Measurements from ENCODE around the gene RFFL.

RFFL gene

GRCh38 chr17:34998205-34998604, 65.3 kb downstream of the RFFL start:
- Histone ChIP-seq H3K9ac (ENCODE audit: low read depth, low read length) (no peak overlapping the region), H3K9me3 (ENCODE audit: insufficient read depth, low read depth, low read length) (no peaks in the 10 kb centered on the region), H3K27me3 (ENCODE audit: insufficient read depth, low read length) (no peaks in the 10 kb centered on the region), H3K4me1 (ENCODE audit: insufficient read depth, low read length) (no peaks in the 10 kb centered on the region), H3K36me3 (ENCODE audit: insufficient read depth, low read depth, low read length) (peaks cover 99% of the 10 kb centered on the region), H3K4me3 (ENCODE audit: low read length) (no peak overlapping the region), H3K27ac (ENCODE audit: low read length) (no peak overlapping the region)

- Histone ChIP-seq H3K27ac (ENCODE audit: low read length) (no peak overlapping the region), H3K9ac (ENCODE audit: low read depth, low read length) (no peak overlapping the region), H3K9me3 (ENCODE audit: insufficient read depth, low read depth, low read length) (no peaks in the 10 kb centered on the region), H3K4me1 (ENCODE audit: insufficient read depth, low read length) (no peaks in the 10 kb centered on the region), H3K36me3 (ENCODE audit: insufficient read depth, low read depth, low read length) (peaks cover 99% of the 10 kb centered on the region), H3K27me3 (ENCODE audit: insufficient read depth, low read length) (no peaks in the 10 kb centered on the region), H3K4me3 (ENCODE audit: low read length) (no peak overlapping the region)
Observed at GRCh38 chr17:34997355-34997862, 66.1 kb downstream of the RFFL start.

GRCh38 chr17:34996422-34997285, 66.9 kb downstream of the RFFL start:
- H3K9me3 ChIP-seq (ENCODE audit: insufficient read depth, low read depth, low read length), result no peaks in the 10 kb centered on the region
- peaks cover 99% of the 10 kb centered on the region for H3K36me3 ChIP-seq (ENCODE audit: insufficient read depth, low read depth, low read length)
- H3K9ac ChIP-seq (ENCODE audit: low read depth, low read length), result no peak overlapping the region
- H3K4me1 ChIP-seq (ENCODE audit: insufficient read depth, low read length), result no peaks in the 10 kb centered on the region
- H3K27me3 ChIP-seq (ENCODE audit: insufficient read depth, low read length), result no peaks in the 10 kb centered on the region
- no peak overlapping the region for H3K27ac ChIP-seq (ENCODE audit: low read length)
- no peak overlapping the region for H3K4me3 ChIP-seq (ENCODE audit: low read length)

- Histone ChIP-seq H3K4me1 (ENCODE audit: insufficient read depth, low read length) (no peaks in the 10 kb centered on the region), H3K27ac (ENCODE audit: low read length) (no peak overlapping the region), H3K9ac (ENCODE audit: low read depth, low read length) (no peak overlapping the region), H3K9me3 (ENCODE audit: insufficient read depth, low read depth, low read length) (no peaks in the 10 kb centered on the region), H3K4me3 (ENCODE audit: low read length) (no peak overlapping the region), H3K36me3 (ENCODE audit: insufficient read depth, low read depth, low read length) (peaks cover 100% of the 10 kb centered on the region), H3K27me3 (ENCODE audit: insufficient read depth, low read length) (no peaks in the 10 kb centered on the region)
Observed at GRCh38 chr17:34993031-34993430, 70.5 kb downstream of the RFFL start.

GRCh38 chr17:34991606-34992005, 71.9 kb downstream of the RFFL start:
- H3K9ac ChIP-seq (ENCODE audit: low read depth, low read length), result no peak overlapping the region
- peaks cover 97% of the 10 kb centered on the region for H3K36me3 ChIP-seq (ENCODE audit: insufficient read depth, low read depth, low read length)
- H3K4me3 ChIP-seq (ENCODE audit: low read length), result no peak overlapping the region
- no peak overlapping the region for H3K27ac ChIP-seq (ENCODE audit: low read length)
- no peaks in the 10 kb centered on the region for H3K4me1 ChIP-seq (ENCODE audit: insufficient read depth, low read length)
- no peaks in the 10 kb centered on the region for H3K9me3 ChIP-seq (ENCODE audit: insufficient read depth, low read depth, low read length)
- no peaks in the 10 kb centered on the region for H3K27me3 ChIP-seq (ENCODE audit: insufficient read depth, low read length)

GRCh38 chr17:34990921-34991365, 72.6 kb downstream of the RFFL start:
- Histone ChIP-seq H3K4me3 (ENCODE audit: low read length) (no peak overlapping the region), H3K27ac (ENCODE audit: low read length) (no peak overlapping the region), H3K4me1 (ENCODE audit: insufficient read depth, low read length) (no peaks in the 10 kb centered on the region), H3K9ac (ENCODE audit: low read depth, low read length) (no peak overlapping the region), H3K27me3 (ENCODE audit: insufficient read depth, low read length) (no peaks in the 10 kb centered on the region), H3K36me3 (ENCODE audit: insufficient read depth, low read depth, low read length) (peaks cover 97% of the 10 kb centered on the region), H3K9me3 (ENCODE audit: insufficient read depth, low read depth, low read length) (no peaks in the 10 kb centered on the region)

GRCh38 chr17:34989473-34989872, 74.0 kb downstream of the RFFL start:
- no peaks in the 10 kb centered on the region for H3K27me3 ChIP-seq (ENCODE audit: insufficient read depth, low read length)
- no peak overlapping the region for H3K4me3 ChIP-seq (ENCODE audit: low read length)
- H3K4me1 ChIP-seq (ENCODE audit: insufficient read depth, low read length), result no peaks in the 10 kb centered on the region
- H3K27ac ChIP-seq (ENCODE audit: low read length), result no peak overlapping the region
- H3K36me3 ChIP-seq (ENCODE audit: insufficient read depth, low read depth, low read length), result peaks cover 97% of the 10 kb centered on the region
- H3K9me3 ChIP-seq (ENCODE audit: insufficient read depth, low read depth, low read length), result no peaks in the 10 kb centered on the region
- no peak overlapping the region for H3K9ac ChIP-seq (ENCODE audit: low read depth, low read length)

GRCh38 chr17:34988644-34989043, 74.9 kb downstream of the RFFL start:
- Histone ChIP-seq H3K36me3 (ENCODE audit: insufficient read depth, low read depth, low read length) (peaks cover 97% of the 10 kb centered on the region), H3K27ac (ENCODE audit: low read length) (no peak overlapping the region), H3K4me1 (ENCODE audit: insufficient read depth, low read length) (no peaks in the 10 kb centered on the region)

GRCh38 chr17:34987232-34987631, 76.3 kb downstream of the RFFL start:
- Histone ChIP-seq H3K4me3 (ENCODE audit: low read length) (no peak overlapping the region), H3K27me3 (ENCODE audit: insufficient read depth, low read length) (no peaks in the 10 kb centered on the region), H3K9me3 (ENCODE audit: insufficient read depth, low read depth, low read length) (no peaks in the 10 kb centered on the region), H3K4me1 (ENCODE audit: insufficient read depth, low read length) (no peaks in the 10 kb centered on the region), H3K9ac (ENCODE audit: low read depth, low read length) (no peak overlapping the region), H3K27ac (ENCODE audit: low read length) (no peak overlapping the region), H3K36me3 (ENCODE audit: insufficient read depth, low read depth, low read length) (peaks cover 92% of the 10 kb centered on the region)

More at GRCh38 chr17:34988644-34989043, 74.9 kb downstream of the RFFL start:
- H3K9me3 ChIP-seq (ENCODE audit: insufficient read depth, low read depth, low read length), result no peaks in the 10 kb centered on the region
- H3K4me3 ChIP-seq (ENCODE audit: low read length), result no peak overlapping the region
- no peak overlapping the region for H3K9ac ChIP-seq (ENCODE audit: low read depth, low read length)
- no peaks in the 10 kb centered on the region for H3K27me3 ChIP-seq (ENCODE audit: insufficient read depth, low read length)

- Histone ChIP-seq H3K27me3 (ENCODE audit: insufficient read depth, low read length) (no peaks in the 10 kb centered on the region), H3K36me3 (ENCODE audit: insufficient read depth, low read depth, low read length) (peaks cover 39% of the 10 kb centered on the region), H3K9me3 (ENCODE audit: insufficient read depth, low read depth, low read length) (no peaks in the 10 kb centered on the region), H3K4me3 (ENCODE audit: low read length) (peak overlapping the region; percentile 82), H3K4me1 (ENCODE audit: insufficient read depth, low read length) (peaks cover 8% of the 10 kb centered on the region; the same call in 1 of the 2 replicates), H3K27ac (ENCODE audit: low read length) (peak overlapping the region; percentile 93), H3K9ac (ENCODE audit: low read depth, low read length) (peak overlapping the region; percentile 93)
Observed at GRCh38 chr17:34981538-34982241, 81.8 kb downstream of the RFFL start.

- peak overlapping the region; percentile 82 for H3K4me3 ChIP-seq (ENCODE audit: low read length)
- no peaks in the 10 kb centered on the region for H3K27me3 ChIP-seq (ENCODE audit: insufficient read depth, low read length)
- peaks cover 8% of the 10 kb centered on the region; the same call in 1 of the 2 replicates for H3K4me1 ChIP-seq (ENCODE audit: insufficient read depth, low read length)
- peaks cover 31% of the 10 kb centered on the region for H3K36me3 ChIP-seq (ENCODE audit: insufficient read depth, low read depth, low read length)
- no peaks in the 10 kb centered on the region for H3K9me3 ChIP-seq (ENCODE audit: insufficient read depth, low read depth, low read length)
- H3K27ac ChIP-seq (ENCODE audit: low read length), result peak overlapping the region; percentile 93
- H3K9ac ChIP-seq (ENCODE audit: low read depth, low read length), result peak overlapping the region; percentile 93
Observed at GRCh38 chr17:34980681-34981537, 82.6 kb downstream of the RFFL start.
